Right atrium auricular region (tissue), 2 donors: ENCODE results near the gene MYCBP2. TPM values are rescaled to one million over a fixed set of nuclear protein-coding genes. Genes with fewer than 3 reads are reported as not detected.
"Not testable (repeated sequence)": the region's sequence is repeated elsewhere in the genome, so short reads cannot be mapped to it uniquely, and the experiment has no call there.

ENCODE experiments used
- DNase-seq: peaks from one replicate; pipeline ENCODE4 v3.0.0-alpha.2; 2019; ENCODE audit warnings: low spot score
- H3K27ac ChIP-seq, 2 donors: fragments of 200-600 bp; sonication (generic); 1 replicate in 1 of 2; 2 replicates in 1 of 2; pipeline ENCODE4 v1.5.1; 2016 to 2019
- H3K27me3 ChIP-seq, 2 donors: fragments of 200-600 bp; sonication (generic); one replicate each; pipeline versions ENCODE4 v1.5.1 to v1.6.0; 2017 to 2019
- H3K36me3 ChIP-seq: fragments of 200-600 bp; sonication (generic); one replicate; pipeline ENCODE4 v1.5.1; 2016
- H3K4me1 ChIP-seq, 2 donors: fragments of 200-600 bp; sonication (generic); one replicate each; pipeline versions ENCODE4 v1.5.1 to v1.6.0; 2017 to 2019
- H3K4me3 ChIP-seq, 2 donors: fragments of 200-600 bp; sonication (generic); 1 replicate in 1 of 2; 2 replicates in 1 of 2; pipeline ENCODE4 v1.5.1; 2017 to 2019; ENCODE audit warnings: mild to moderate bottlenecking in 1 of 2, moderate library complexity in 1 of 2
- H3K9me3 ChIP-seq, 2 donors: fragments of 200-600 bp; sonication (generic); one replicate each; pipeline ENCODE4 v1.5.1; 2019
- CTCF ChIP-seq, 2 donors: fragments of 200-600 bp; sonication (generic); IDR thresholded peaks; one replicate each; pipeline ENCODE4 v1.5.1; 2019; ENCODE audit warnings: antibody characterized with exemption in 2 of 2
- total RNA-seq, 2 donors: library from RNA; depleted of rRNA; stranded (reverse); fragments of >200 nt; gene quantifications; one replicate each; pipeline ENCODE4 v1.1.0, GENCODE V29; 2016

The MYCBP2 gene
- total RNA-seq, 2 donors from 2014 or later, result 78.6 to 91.2 TPM

- H3K27me3 ChIP-seq, result no peaks in the 10 kb centered on the region
- no peak overlapping the region for H3K27ac ChIP-seq
- no peaks in the 10 kb centered on the region for H3K4me1 ChIP-seq
- no peak for TF ChIP-seq CTCF (IDR thresholded peaks at IDR 0.05)
- peaks cover 32% of the 10 kb centered on the region for H3K36me3 ChIP-seq
- no peak for DNase-seq
- no peaks in the 10 kb centered on the region for H3K9me3 ChIP-seq
- no peak overlapping the region for H3K4me3 ChIP-seq
Observed at GRCh38 chr13:77207943-77208342, 119.0 kb downstream of the MYCBP2 start.

GRCh38 chr13:77198995-77199394 is 127.9 kb downstream of the MYCBP2 start:
- not testable (repeated sequence) for H3K27ac ChIP-seq, H3K4me3 ChIP-seq, DNase-seq, H3K27me3 ChIP-seq, H3K36me3 ChIP-seq, H3K4me1 ChIP-seq, H3K9me3 ChIP-seq

DNA sequence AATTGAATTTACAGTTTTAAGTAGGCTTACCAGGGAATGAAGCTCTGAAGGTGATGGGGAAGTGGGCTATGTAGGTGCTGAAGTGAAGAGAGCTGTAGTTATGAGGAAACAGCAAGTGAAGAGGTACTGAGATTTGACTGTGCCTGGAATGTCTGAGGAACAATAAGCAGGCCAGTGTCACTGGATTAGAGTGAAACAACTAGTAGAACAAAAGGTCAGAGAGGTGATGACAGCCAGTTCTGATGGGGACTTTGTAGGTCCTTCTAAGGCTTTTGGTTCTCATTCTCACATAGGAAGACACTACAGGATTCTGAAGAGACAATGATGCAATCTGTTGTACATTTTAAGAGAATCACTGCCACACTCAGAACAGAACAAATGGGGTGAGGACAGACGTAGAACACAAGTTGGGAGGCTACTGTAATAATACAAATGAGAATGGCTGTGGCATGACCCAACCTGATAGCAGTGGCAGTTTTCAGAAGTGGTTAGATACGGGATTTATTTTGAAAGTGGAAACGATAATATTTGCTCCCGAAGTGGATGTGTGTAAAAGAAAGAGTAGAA is 130.8 kb downstream of the MYCBP2 start:
- Histone ChIP-seq H3K4me3 (no peak overlapping the region), H3K27ac (no peak overlapping the region), H3K27me3 (no peaks in the 10 kb centered on the region), H3K9me3 (no peaks in the 10 kb centered on the region), H3K4me1 (no peaks in the 10 kb centered on the region), H3K36me3 (peaks cover 16% of the 10 kb centered on the region)
- DNase-seq, result no peak
- no peak for TF ChIP-seq CTCF (IDR thresholded peaks at IDR 0.05)

DNA sequence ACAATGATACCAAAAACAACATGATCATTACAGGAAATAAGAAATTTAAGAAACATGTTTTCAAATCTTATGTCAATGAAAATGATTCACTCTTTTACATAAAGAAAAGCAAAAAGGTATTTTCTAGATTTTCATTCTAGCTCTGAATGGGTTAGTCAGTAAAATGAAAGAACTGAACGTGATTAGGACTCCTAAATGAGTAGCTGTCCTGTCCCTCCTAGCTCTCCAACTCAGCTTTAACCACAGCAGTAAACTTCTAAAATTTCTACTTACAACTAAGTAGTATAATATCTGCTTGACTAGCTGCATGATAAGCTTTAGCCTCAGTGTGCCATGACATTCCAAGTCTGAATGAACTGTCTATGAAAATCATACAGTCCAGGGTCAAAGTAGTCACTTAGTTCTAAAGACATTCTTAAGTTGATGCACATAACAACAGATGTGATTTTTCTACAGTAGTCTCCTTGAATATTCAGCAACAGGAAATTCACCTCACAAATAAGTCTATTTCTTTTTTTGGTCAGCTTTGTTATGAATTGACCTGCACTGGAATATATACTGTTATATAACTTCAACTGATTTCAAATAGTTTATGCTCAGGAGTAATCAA is 136.4 kb downstream of the MYCBP2 start:
- no peak for DNase-seq
- no peak for TF ChIP-seq CTCF (IDR thresholded peaks at IDR 0.05)
- Histone ChIP-seq H3K4me1 (no peaks in the 10 kb centered on the region), H3K36me3 (peaks cover 43% of the 10 kb centered on the region), H3K9me3 (no peaks in the 10 kb centered on the region), H3K27ac (no peak overlapping the region), H3K27me3 (no peaks in the 10 kb centered on the region), H3K4me3 (no peak overlapping the region)

GRCh38 chr13:77185721-77186120 is 141.2 kb downstream of the MYCBP2 start:
- H3K4me1 ChIP-seq, result no peaks in the 10 kb centered on the region
- no peak for TF ChIP-seq CTCF (IDR thresholded peaks at IDR 0.05)
- H3K4me3 ChIP-seq, result no peak overlapping the region
- DNase-seq, result no peak
- H3K9me3 ChIP-seq, result no peaks in the 10 kb centered on the region
- H3K27me3 ChIP-seq, result no peaks in the 10 kb centered on the region
- no peak overlapping the region for H3K27ac ChIP-seq
- H3K36me3 ChIP-seq, result peaks cover 41% of the 10 kb centered on the region

DNA sequence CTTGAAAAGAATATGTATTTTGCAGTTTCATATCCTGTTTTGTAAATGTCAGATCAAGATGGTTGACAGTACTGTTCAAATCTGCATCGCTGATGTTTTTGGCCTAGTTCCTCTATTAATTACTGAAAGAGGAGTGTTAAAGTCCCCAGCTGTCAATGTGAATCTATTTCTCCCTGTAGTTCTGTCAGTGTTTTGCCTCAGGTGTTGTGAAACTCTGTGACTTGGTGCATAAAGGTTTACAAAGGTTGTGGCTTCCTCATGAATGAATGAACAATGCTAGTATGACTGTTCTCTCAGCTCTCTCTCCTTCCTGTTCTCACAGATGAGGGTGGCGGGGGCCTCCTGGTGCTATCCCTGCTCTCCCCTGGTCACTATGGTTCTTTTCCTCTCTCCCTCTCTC is 142.4 kb downstream of the MYCBP2 start:
- no peak for TF ChIP-seq CTCF (IDR thresholded peaks at IDR 0.05)
- Histone ChIP-seq H3K4me3 (no peak overlapping the region), H3K27ac (no peak overlapping the region), H3K27me3 (no peaks in the 10 kb centered on the region), H3K36me3 (peaks cover 51% of the 10 kb centered on the region), H3K4me1 (no peaks in the 10 kb centered on the region), H3K9me3 (no peaks in the 10 kb centered on the region)
- DNase-seq, result no peak
